Spleen (tissue), 13 donors: Measurements from ENCODE around the gene MRS2. TPM values are rescaled to one million over a fixed set of nuclear protein-coding genes. Genes with fewer than 3 reads are reported as not detected.

Experiments
- DNase-seq: peaks from one replicate; pipeline ENCODE4 v3.0.0-alpha.2; 2020
- H3K27ac ChIP-seq, 8 donors: fragments of 200-600 bp; sonication (generic) in 7 of 8; 1 replicate in 4 of 8; 2 replicates in 4 of 8; pipeline versions ENCODE4 v1.5.0 to v1.8.0; 2016 to 2021; ENCODE audit warnings: inconsistent platforms in 4 of 8, mild to moderate bottlenecking in 4 of 8, moderate library complexity in 1 of 8
- H3K27me3 ChIP-seq, 7 donors: fragments of 200-600 bp; sonication (generic) in 6 of 7; replicated peaks in 1 of 7; 1 replicate in 4 of 7; 2 replicates in 3 of 7; pipeline versions ENCODE4 v1.5.0 to v1.8.0; 2016 to 2021; ENCODE audit warnings: inconsistent platforms in 3 of 7, mild to moderate bottlenecking in 1 of 7
- H3K36me3 ChIP-seq, 6 donors: fragments of 200-600 bp; sonication (generic) in 5 of 6; 1 replicate in 4 of 6; 2 replicates in 2 of 6; pipeline versions ENCODE4 v1.5.0 to v1.8.0; 2016 to 2021; ENCODE audit warnings: inconsistent platforms in 2 of 6
- H3K4me1 ChIP-seq, 6 donors: fragments of 200-600 bp; sonication (generic) in 5 of 6; 1 replicate in 3 of 6; 2 replicates in 3 of 6; pipeline versions ENCODE4 v1.5.0 to v1.8.0; 2016 to 2021; ENCODE audit warnings: inconsistent platforms in 3 of 6
- H3K4me3 ChIP-seq, 8 donors: fragments of 200-600 bp; sonication (generic) in 7 of 8; 1 replicate in 4 of 8; 2 replicates in 4 of 8; pipeline versions ENCODE4 v1.5.0 to v1.8.0; 2016 to 2021; ENCODE audit warnings: inconsistent platforms in 4 of 8, mild to moderate bottlenecking in 4 of 8, moderate library complexity in 2 of 8
- H3K9me3 ChIP-seq, 8 donors: fragments of 200-600 bp; sonication (generic) in 7 of 8; 1 replicate in 4 of 8; 2 replicates in 4 of 8; pipeline versions ENCODE4 v1.5.0 to v1.8.0; 2016 to 2021; ENCODE audit warnings: inconsistent platforms in 4 of 8
- POLR2A ChIP-seq, 3 donors: fragments of 450-650 bp; IDR thresholded peaks; one replicate each; pipeline ENCODE4 v1.5.1; 2017; ENCODE audit warnings: antibody characterized with exemption in 3 of 3, mild to moderate bottlenecking in 1 of 3
- POLR2AphosphoS5 ChIP-seq, 3 donors: sonication (generic); formaldehyde crosslinking; IDR thresholded peaks; one replicate each; pipeline ENCODE4 v1.5.1; 2017; ENCODE audit warnings: antibody characterized with exemption in 3 of 3
- WGBS, 5 donors: extraction: QIAGEN DNeasy Blood & Tissue Kit in 3 of 5; methylation state at CpG; one replicate each; pipeline versions ENCODE4 v1.1.5 to v1.1.7; 2013 to 2018; 5-methylcytosine and 5-hydroxymethylcytosine counted together
- intact Hi-C: fragments of 100-400 bp; cut with DNase I; formaldehyde crosslinking; loops from one replicate; pipeline ENCODE4 v1.15.0; 2023; ENCODE audit warnings: low total_unique reads
- long read RNA-seq, 2 donors: transcript quantifications; one replicate each; lab custom pipeline, GENCODE V29; 2026
- polyA plus RNA-seq, 3 donors: library from polyadenylated mRNA; stranded (reverse); fragments of 200-250 nt; gene quantifications; one replicate each; pipeline ENCODE4 v1.2.1, GENCODE V29; 2013
- total RNA-seq, 7 donors: library from RNA; depleted of rRNA in 3 of 7; stranded (reverse); fragments of >200 nt in 3 of 7; fragmentation: NEBNext Ultra II Directional in 4 of 7; extraction: Animal tissue kit (Norgen Biotek cat#: 25700) in 4 of 7; gene quantifications; one replicate each; pipeline versions ENCODE4 v1.1.0 to v1.2.1, GENCODE V29; 2016 to 2021
- TF ChIP-seq, protein P1 (sequence below), 11 experiments: fragments of 200-600 bp in 7 of 11; fragments of 450-650 bp in 4 of 11; sonication (generic) in 4 of 11; IDR thresholded peaks in 8 of 11; conservative IDR thresholded peaks in 3 of 11; 1 replicate in 7 of 11; 2 replicates in 4 of 11; pipeline versions ENCODE4 v1.4.0 to v1.8.0; 2016 to 2021; ENCODE audit warnings: antibody characterized with exemption in 11 of 11, inconsistent platforms in 4 of 11, mild to moderate bottlenecking in 1 of 11
- donor health status: healthy with polysubstance abuse.
- donor health status: DM: no; HTN: no; CAD: no; lungs with moderate emphysema.
- donor health status: DM: no; HTN: no; CAD: no.
- donor health status: Bipolar disorder and iron deficiency.
- donor health status: healthy.
- donor health status: DM: no; HTN: no; CAD: no.
- donor health status: DM: yes; HTN: yes; CAD: no.

MRS2 gene
- 10 to 100 TPM; 14.6 to 23.7 (median 19.1) TPM for total RNA-seq
- 10 to 100 TPM in 2 of 3 donors, 1 to 10 TPM in 1; 10.0 to 12.2 (median 12.0) TPM for polyA plus RNA-seq
- long read RNA-seq, donor 1, transcript MRS2-203 (11 exons, 3,313 nt) = major isoform, 8 of 8 reads
- long read RNA-seq, donor 1, partial matches to known transcripts = 0 of 8 reads
- long read RNA-seq, donor 1, other reads (novel, unspliced or antisense) = 0 of 8 reads
- long read RNA-seq, donor 2, partial matches to known transcripts = 5 of 9 reads
- long read RNA-seq, donor 2, other reads (novel, unspliced or antisense) = 0 of 9 reads

DNA sequence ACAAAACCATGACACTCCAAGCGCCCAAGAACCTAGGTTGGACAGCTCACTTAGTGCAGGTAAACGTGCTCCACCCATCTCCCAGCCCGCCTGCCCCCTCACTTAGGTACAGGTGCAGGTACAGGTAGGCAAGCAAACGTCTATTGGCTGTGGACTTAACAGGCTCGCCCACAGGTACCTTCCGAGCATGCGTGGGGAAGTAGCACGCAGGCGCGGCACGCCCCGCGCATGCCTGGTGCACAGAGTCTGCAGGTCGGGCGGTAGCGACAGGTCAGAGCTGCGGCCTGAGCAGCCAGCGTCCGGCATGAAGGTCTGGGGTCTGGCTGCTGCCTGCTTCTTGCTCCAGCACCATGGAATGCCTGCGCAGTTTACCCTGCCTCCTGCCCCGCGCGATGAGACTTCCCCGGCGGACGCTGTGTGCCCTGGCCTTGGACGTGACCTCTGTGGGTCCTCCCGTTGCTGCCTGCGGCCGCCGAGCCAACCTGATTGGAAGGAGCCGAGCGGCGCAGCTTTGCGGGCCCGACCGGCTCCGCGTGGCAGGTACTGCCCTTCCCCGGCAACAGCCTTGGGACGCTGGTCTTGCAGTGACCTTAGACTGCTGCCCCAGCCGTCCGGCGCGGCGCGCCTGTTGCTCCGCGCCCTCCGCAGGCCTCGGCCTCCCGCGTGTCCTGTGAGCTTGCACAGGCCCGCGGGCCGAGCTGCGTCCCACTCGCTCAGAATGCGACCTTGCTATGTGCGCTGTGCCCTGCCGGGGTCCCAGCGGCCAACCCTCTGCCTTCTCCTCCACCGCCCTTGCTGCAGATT lies at the start of gene MRS2:
Gene MRS2, plus strand, starts transcription at position 240 of the 804 bp plus-strand sequence. Its CDS starts 111 bp downstream, at position 351.
- TF ChIP-seq, protein P1, sequence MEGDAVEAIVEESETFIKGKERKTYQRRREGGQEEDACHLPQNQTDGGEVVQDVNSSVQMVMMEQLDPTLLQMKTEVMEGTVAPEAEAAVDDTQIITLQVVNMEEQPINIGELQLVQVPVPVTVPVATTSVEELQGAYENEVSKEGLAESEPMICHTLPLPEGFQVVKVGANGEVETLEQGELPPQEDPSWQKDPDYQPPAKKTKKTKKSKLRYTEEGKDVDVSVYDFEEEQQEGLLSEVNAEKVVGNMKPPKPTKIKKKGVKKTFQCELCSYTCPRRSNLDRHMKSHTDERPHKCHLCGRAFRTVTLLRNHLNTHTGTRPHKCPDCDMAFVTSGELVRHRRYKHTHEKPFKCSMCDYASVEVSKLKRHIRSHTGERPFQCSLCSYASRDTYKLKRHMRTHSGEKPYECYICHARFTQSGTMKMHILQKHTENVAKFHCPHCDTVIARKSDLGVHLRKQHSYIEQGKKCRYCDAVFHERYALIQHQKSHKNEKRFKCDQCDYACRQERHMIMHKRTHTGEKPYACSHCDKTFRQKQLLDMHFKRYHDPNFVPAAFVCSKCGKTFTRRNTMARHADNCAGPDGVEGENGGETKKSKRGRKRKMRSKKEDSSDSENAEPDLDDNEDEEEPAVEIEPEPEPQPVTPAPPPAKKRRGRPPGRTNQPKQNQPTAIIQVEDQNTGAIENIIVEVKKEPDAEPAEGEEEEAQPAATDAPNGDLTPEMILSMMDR (IDR thresholded peaks at IDR 0.05 in 8 of 11, conservative IDR thresholded peaks at IDR 0.05 in 3 of 11) = no peak
- TF ChIP-seq POLR2A (IDR thresholded peaks at IDR 0.05) (peak in 2 of 3 donors; percentile 42 to 59), POLR2AphosphoS5 (IDR thresholded peaks at IDR 0.05) (peak; percentile 92 to 95 (median 93))
- Histone ChIP-seq H3K4me3 (peak within 1 kb of the TSS; percentile 61 to 98 (median 92)), H3K27me3 (peaks cover 0 to 14% (median 0%) of the 10 kb centered on the region in 7 donors), H3K4me1 (peaks cover 10 to 31% (median 23%) of the 10 kb centered on the region in 6 donors), H3K27ac (peak within 1 kb of the TSS; percentile 55 to 86 (median 76)), H3K36me3 (peaks cover 0 to 29% (median 14%) of the 10 kb centered on the region in 6 donors), H3K9me3 (no peaks in the 10 kb centered on the region)
- intact Hi-C loops = no loop called here
- WGBS, 5 donors = 0 to 1% (median 1%) methylated on average over 5 to 63 of the region's 63 CpGs
- peak; percentile 96 for DNase-seq

DNA sequence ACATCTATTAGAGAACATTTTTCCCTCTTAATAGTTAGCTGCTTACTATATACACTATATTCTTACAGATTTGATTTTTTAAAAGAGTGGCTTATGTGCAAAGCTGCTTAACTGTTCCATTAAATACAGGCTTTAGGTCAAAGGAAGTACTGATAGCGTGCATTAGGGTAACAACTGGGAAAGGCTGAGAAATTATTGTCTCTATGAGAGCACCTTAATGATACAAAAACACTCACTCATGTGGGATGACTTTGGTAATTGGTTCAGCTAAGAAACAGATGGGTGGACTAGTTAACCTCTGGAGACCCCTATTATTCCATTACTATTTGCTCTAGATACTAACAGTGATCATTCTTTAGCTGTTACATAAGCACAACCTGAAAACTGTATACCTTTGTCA lies 48.9 kb upstream of the MRS2 start:
- Histone ChIP-seq H3K27ac (no peak overlapping the region), H3K4me1 (peaks cover 0 to 13% (median 12%) of the 10 kb centered on the region in 6 donors), H3K4me3 (no peak overlapping the region), H3K9me3 (no peaks in the 10 kb centered on the region), H3K27me3 (peaks cover 0 to 29% (median 6%) of the 10 kb centered on the region in 7 donors), H3K36me3 (no peaks in the 10 kb centered on the region)
- TF ChIP-seq POLR2AphosphoS5 (IDR thresholded peaks at IDR 0.05) = no peak
- TF ChIP-seq POLR2A (IDR thresholded peaks at IDR 0.05) = no peak
- TF ChIP-seq, protein P1 (IDR thresholded peaks at IDR 0.05 in 8 of 11, conservative IDR thresholded peaks at IDR 0.05 in 3 of 11) = no peak
- intact Hi-C loops = no loop called here
- no peak for DNase-seq
- 76 to 89% (median 79%) methylated on average over 1 of the region's 1 CpG for WGBS, 5 donors

DNA sequence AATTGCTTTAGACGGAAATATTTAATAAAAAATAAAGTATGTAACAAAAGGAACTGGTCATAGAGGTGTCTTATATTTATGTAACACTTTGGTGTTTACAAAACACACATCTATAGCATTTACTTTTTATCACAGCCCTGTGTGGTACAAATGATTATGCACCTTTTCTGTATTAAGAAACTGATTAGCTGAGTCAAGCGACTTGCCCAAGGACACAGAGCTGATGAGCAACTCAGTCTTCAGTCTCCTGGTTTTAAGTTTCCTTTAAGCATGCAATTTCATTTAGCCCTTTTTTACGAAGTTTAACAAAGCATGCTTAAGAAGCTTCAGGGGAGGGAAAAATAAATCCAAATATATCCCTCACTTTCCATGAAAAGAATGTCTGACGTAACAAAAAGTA lies 47.3 kb upstream of the MRS2 start:
- peaks cover 0 to 30% (median 7%) of the 10 kb centered on the region in 7 donors for H3K27me3 ChIP-seq
- no peak for TF ChIP-seq POLR2A (IDR thresholded peaks at IDR 0.05)
- no peak for TF ChIP-seq POLR2AphosphoS5 (IDR thresholded peaks at IDR 0.05)
- TF ChIP-seq, protein P1 (IDR thresholded peaks at IDR 0.05 in 8 of 11, conservative IDR thresholded peaks at IDR 0.05 in 3 of 11) = no peak
- peaks cover 8 to 23% (median 21%) of the 10 kb centered on the region in 6 donors for H3K4me1 ChIP-seq
- H3K36me3 ChIP-seq = no peaks in the 10 kb centered on the region
- H3K9me3 ChIP-seq = no peaks in the 10 kb centered on the region
- WGBS, 5 donors = 75 to 91% (median 85%) methylated on average over 4 of the region's 4 CpGs
- H3K27ac ChIP-seq = no peak overlapping the region
- no peak overlapping the region for H3K4me3 ChIP-seq
- DNase-seq = no peak
- intact Hi-C loops = no loop called here
